Ishikawa (cell line): ENCODE results near the gene HELZ2.

ENCODE experiments used
- CEBPB ChIP-seq: IDR thresholded peaks from 2 replicates; pipeline ENCODE4 v1.6.1; 2012
- CREB1 ChIP-seq: IDR thresholded peaks from 2 replicates; pipeline ENCODE4 v1.6.1; 2012; ENCODE audit warnings: low read depth
- EGR1 ChIP-seq: IDR thresholded peaks from 2 replicates; pipeline ENCODE4 v1.6.1; 2012
- EP300 ChIP-seq: IDR thresholded peaks from 2 replicates; pipeline ENCODE4 v1.6.1; 2012; ENCODE audit warnings: borderline replicate concordance
- FOXM1 ChIP-seq: IDR thresholded peaks from 2 replicates; pipeline ENCODE4 v1.6.1; 2012; ENCODE audit warnings: low read depth, borderline replicate concordance
- RAD21 ChIP-seq: IDR thresholded peaks from 2 replicates; pipeline ENCODE4 v1.6.1; 2012; ENCODE audit warnings: low read depth
- TAF1 ChIP-seq: IDR thresholded peaks from 2 replicates; pipeline ENCODE4 v1.6.1; 2012; ENCODE audit warnings: low read depth, mild to moderate bottlenecking
- TCF12 ChIP-seq: IDR thresholded peaks from 2 replicates; pipeline ENCODE4 v1.6.1; 2012; ENCODE audit warnings: low read depth
- YY1 ChIP-seq: IDR thresholded peaks from 2 replicates; pipeline ENCODE4 v1.6.1; 2012; ENCODE audit warnings: low read depth
- ZBTB7A ChIP-seq: IDR thresholded peaks from 2 replicates; pipeline ENCODE4 v1.6.1; 2012; ENCODE audit warnings: low read depth
- TF ChIP-seq, protein P1 (sequence below): IDR thresholded peaks from 2 replicates; pipeline ENCODE4 v1.6.1; 2012
- TF ChIP-seq, protein P2 (sequence below): IDR thresholded peaks from 2 replicates; pipeline ENCODE4 v1.6.1; 2012
- TF ChIP-seq, protein P3 (sequence below): IDR thresholded peaks from 2 replicates; pipeline ENCODE4 v1.6.1; 2012; ENCODE audit warnings: low read depth, mild to moderate bottlenecking

DNA sequence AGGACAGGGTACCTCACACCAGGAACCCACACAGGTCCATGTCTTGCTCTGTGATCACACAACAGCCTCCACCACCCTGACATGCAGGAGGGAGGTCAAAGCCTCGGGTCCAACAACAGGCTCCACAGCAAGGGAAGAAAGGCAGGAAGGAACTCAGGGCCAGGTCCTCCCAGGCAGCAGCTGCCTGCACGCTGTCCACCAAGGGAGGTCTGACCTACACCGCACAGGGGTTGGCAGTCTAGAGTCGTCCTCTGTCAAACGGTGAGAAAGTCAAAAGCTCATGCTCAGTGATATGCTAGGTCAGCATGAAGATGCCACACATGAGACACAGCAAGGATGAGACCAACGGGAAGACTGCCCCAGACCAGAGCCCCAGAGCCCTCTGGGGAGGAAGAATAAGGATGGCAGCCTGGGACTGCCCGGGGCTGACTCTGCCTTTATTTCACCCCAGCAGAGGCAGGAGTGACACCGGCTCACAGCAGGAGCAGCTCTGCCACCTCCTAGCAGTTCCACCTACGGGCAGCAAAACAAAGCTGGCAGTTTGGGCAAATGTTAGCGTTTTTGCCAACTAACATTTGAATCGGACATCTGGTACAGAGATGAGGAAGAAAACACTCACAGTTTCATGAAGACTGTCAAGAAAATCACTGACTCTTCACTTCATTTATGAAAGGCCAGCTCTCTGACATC, 44.4 kb upstream of the HELZ2 start:
- TF ChIP-seq RAD21 (no peak), EGR1 (no peak), CEBPB (no peak), YY1 (no peak), TAF1 (no peak), FOXM1 (no peak), CREB1 (no peak), ZBTB7A (no peak), EP300 (no peak), TCF12 (no peak)
- TF ChIP-seq, protein P1, sequence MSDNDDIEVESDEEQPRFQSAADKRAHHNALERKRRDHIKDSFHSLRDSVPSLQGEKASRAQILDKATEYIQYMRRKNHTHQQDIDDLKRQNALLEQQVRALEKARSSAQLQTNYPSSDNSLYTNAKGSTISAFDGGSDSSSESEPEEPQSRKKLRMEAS: no peak
- TF ChIP-seq, protein P2, sequence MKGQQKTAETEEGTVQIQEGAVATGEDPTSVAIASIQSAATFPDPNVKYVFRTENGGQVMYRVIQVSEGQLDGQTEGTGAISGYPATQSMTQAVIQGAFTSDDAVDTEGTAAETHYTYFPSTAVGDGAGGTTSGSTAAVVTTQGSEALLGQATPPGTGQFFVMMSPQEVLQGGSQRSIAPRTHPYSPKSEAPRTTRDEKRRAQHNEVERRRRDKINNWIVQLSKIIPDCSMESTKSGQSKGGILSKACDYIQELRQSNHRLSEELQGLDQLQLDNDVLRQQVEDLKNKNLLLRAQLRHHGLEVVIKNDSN: no peak
- TF ChIP-seq, protein P3, sequence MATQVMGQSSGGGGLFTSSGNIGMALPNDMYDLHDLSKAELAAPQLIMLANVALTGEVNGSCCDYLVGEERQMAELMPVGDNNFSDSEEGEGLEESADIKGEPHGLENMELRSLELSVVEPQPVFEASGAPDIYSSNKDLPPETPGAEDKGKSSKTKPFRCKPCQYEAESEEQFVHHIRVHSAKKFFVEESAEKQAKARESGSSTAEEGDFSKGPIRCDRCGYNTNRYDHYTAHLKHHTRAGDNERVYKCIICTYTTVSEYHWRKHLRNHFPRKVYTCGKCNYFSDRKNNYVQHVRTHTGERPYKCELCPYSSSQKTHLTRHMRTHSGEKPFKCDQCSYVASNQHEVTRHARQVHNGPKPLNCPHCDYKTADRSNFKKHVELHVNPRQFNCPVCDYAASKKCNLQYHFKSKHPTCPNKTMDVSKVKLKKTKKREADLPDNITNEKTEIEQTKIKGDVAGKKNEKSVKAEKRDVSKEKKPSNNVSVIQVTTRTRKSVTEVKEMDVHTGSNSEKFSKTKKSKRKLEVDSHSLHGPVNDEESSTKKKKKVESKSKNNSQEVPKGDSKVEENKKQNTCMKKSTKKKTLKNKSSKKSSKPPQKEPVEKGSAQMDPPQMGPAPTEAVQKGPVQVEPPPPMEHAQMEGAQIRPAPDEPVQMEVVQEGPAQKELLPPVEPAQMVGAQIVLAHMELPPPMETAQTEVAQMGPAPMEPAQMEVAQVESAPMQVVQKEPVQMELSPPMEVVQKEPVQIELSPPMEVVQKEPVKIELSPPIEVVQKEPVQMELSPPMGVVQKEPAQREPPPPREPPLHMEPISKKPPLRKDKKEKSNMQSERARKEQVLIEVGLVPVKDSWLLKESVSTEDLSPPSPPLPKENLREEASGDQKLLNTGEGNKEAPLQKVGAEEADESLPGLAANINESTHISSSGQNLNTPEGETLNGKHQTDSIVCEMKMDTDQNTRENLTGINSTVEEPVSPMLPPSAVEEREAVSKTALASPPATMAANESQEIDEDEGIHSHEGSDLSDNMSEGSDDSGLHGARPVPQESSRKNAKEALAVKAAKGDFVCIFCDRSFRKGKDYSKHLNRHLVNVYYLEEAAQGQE: no peak
